ENCODE results near the gene CARF. TPM values are rescaled to one million over a fixed set of nuclear protein-coding genes. Genes with fewer than 3 reads are reported as not detected.

Gene CARF
- total and polyA plus RNA-seq, 2 donors from 2014 or later = 2.7 to 12.6 TPM

DNA sequence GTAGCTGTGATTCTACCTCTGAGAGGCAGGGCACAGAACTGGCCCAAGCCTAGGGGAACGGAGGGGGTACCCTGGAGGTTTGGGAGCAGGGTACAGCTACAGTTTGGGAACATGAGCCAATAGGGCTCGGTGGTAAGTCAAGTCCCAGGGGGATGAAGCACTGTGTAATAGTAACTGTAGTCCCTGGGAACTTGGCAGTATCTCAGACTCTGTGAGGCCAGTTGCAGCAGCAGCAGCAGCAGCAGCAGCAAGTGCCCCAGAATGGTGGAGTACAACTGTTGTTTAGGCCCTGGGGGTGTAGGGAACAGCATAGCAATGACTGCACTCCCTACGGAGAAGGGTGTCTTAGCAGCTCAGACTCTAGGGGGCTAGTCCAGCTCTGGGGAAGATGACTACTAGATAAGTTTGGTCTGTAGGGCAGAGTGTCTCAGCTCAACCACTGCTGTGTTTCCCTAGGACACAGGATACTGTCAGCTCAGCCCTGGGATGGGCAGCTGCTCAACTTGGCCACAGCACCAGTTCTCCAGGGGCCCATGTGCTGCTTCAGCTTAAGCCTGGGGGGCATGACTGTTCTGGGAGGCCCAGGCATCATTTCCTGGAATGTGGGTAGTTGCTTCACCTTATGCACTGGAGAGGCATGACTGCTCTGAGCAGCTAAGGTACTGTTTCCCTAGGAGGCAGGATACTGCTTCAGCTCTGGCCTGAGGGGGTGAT lies 20.5 kb downstream of the CARF start:
- Histone ChIP-seq H3K4me1 (ENCODE audit: control insufficient read depth in 2 of 3, insufficient read depth in 2 of 3, low read depth in 1 of 3, low read length in 3 of 3) (no peaks in the 10 kb centered on the region), H3K27ac (ENCODE audit: low read depth in 2 of 2, low read length in 2 of 2) (no peak overlapping the region), H3K4me3 (ENCODE audit: low read length in 3 of 3) (no peak overlapping the region), H3K9me3 (ENCODE audit: control insufficient read depth in 2 of 3, insufficient read depth in 1 of 3, low read length in 3 of 3) (no peaks in the 10 kb centered on the region), H3K9ac (ENCODE audit: low read length in 3 of 3) (no peak overlapping the region), H3K36me3 (ENCODE audit: control insufficient read depth in 2 of 3, insufficient read depth in 3 of 3, low read length in 3 of 3) (no peaks in the 10 kb centered on the region), H3K27me3 (ENCODE audit: control insufficient read depth, insufficient read depth, low read length) (no peaks in the 10 kb centered on the region)
- DNase-seq (no peak), FAIRE-seq (no peak)
- intact Hi-C loops (cut with DNase I) = no loop called here
- TF ChIP-seq, protein P1, sequence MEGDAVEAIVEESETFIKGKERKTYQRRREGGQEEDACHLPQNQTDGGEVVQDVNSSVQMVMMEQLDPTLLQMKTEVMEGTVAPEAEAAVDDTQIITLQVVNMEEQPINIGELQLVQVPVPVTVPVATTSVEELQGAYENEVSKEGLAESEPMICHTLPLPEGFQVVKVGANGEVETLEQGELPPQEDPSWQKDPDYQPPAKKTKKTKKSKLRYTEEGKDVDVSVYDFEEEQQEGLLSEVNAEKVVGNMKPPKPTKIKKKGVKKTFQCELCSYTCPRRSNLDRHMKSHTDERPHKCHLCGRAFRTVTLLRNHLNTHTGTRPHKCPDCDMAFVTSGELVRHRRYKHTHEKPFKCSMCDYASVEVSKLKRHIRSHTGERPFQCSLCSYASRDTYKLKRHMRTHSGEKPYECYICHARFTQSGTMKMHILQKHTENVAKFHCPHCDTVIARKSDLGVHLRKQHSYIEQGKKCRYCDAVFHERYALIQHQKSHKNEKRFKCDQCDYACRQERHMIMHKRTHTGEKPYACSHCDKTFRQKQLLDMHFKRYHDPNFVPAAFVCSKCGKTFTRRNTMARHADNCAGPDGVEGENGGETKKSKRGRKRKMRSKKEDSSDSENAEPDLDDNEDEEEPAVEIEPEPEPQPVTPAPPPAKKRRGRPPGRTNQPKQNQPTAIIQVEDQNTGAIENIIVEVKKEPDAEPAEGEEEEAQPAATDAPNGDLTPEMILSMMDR (IDR thresholded peaks at IDR 0.05; ENCODE audit: borderline replicate concordance, extremely low read depth, insufficient read depth) = no peak

DNA sequence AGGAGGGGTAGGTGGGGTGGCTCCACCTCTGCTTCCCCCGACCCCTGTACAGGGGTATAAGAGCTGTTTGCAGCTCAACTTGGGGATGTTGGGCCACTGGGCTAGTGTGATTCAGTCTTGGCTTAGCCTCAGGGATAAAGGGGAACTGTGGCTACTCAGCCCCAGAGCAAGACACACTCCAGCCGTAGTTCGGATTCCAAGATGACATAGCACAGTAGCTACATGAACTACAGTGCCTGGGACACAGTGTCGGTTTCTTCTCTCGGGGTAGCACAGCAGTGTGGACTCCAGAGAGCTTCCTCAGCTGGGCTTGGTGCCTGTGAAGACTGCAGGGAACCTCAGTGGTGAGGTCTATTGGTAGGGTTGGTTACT lies 21.1 kb downstream of the CARF start:
- no peak overlapping the region for H3K27ac ChIP-seq (ENCODE audit: low read depth in 2 of 2, low read length in 2 of 2)
- FAIRE-seq = no peak
- no peak overlapping the region for H3K4me3 ChIP-seq (ENCODE audit: low read length in 3 of 3)
- no peaks in the 10 kb centered on the region for H3K9me3 ChIP-seq (ENCODE audit: control insufficient read depth in 2 of 3, insufficient read depth in 1 of 3, low read length in 3 of 3)
- no peaks in the 10 kb centered on the region for H3K27me3 ChIP-seq (ENCODE audit: control insufficient read depth, insufficient read depth, low read length)
- DNase-seq = no peak
- H3K4me1 ChIP-seq (ENCODE audit: control insufficient read depth in 2 of 3, insufficient read depth in 2 of 3, low read depth in 1 of 3, low read length in 3 of 3) = no peaks in the 10 kb centered on the region
- TF ChIP-seq, protein P1 (IDR thresholded peaks at IDR 0.05; ENCODE audit: borderline replicate concordance, extremely low read depth, insufficient read depth) = no peak
- no peak overlapping the region for H3K9ac ChIP-seq (ENCODE audit: low read length in 3 of 3)
- H3K36me3 ChIP-seq (ENCODE audit: control insufficient read depth in 2 of 3, insufficient read depth in 3 of 3, low read length in 3 of 3) = no peaks in the 10 kb centered on the region
- intact Hi-C loops (cut with DNase I) = no loop called here

DNA sequence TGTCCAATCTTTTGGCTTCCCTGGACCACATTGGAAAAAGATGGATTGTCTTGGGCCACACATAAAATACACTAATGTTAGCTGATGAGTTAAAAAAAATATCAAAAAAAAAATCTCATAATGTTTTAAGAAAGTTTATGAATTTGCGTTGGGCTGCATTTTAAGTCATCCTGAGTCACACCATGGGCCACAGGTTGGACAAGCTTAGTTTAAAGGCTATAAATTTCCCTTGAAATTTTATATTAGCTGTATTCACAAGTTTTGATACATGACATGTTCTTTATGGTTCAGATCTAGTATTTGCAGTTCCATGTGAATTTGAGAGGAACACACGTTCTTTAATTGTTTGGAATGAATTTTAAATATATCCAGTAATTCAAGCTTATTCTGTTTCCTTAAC lies 21.9 kb downstream of the CARF start:
- H3K9me3 ChIP-seq (ENCODE audit: control insufficient read depth in 2 of 3, insufficient read depth in 1 of 3, low read length in 3 of 3) = no peaks in the 10 kb centered on the region
- no peak overlapping the region for H3K9ac ChIP-seq (ENCODE audit: low read length in 3 of 3)
- H3K4me1 ChIP-seq (ENCODE audit: control insufficient read depth in 2 of 3, insufficient read depth in 2 of 3, low read depth in 1 of 3, low read length in 3 of 3) = no peaks in the 10 kb centered on the region
- H3K4me3 ChIP-seq (ENCODE audit: low read length in 3 of 3) = no peak overlapping the region
- intact Hi-C loops (cut with DNase I) = no loop called here
- FAIRE-seq = no peak
- TF ChIP-seq, protein P1 (IDR thresholded peaks at IDR 0.05; ENCODE audit: borderline replicate concordance, extremely low read depth, insufficient read depth) = no peak
- H3K36me3 ChIP-seq (ENCODE audit: control insufficient read depth in 2 of 3, insufficient read depth in 3 of 3, low read length in 3 of 3) = no peaks in the 10 kb centered on the region
- DNase-seq = no peak
- no peaks in the 10 kb centered on the region for H3K27me3 ChIP-seq (ENCODE audit: control insufficient read depth, insufficient read depth, low read length)
- no peak overlapping the region for H3K27ac ChIP-seq (ENCODE audit: low read depth in 2 of 2, low read length in 2 of 2)

DNA sequence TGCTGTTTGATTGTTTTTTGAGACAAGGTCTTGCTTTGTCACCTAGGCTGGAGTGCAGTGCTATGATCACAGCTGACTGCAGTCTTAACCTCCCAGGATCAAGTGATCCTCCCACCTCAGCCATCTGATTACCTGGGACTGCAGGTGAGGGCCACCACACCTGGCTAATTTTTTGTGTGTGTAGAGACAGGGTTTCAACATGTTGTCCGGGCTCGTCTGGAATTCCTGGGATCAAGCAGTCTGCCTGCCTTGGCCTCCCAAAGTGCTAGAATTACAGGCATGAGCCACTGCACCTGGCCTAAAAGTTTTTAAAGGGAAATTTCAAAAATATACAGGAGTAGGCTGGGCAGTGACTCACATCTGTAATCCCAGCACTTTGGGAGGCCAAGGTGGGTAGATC lies 22.4 kb downstream of the CARF start:
- FAIRE-seq = no peak

More for the DNA sequence above, 22.4 kb downstream of the CARF start:
- H3K27me3 ChIP-seq (ENCODE audit: control insufficient read depth, insufficient read depth, low read length) = no peaks in the 10 kb centered on the region
- no peak overlapping the region for H3K27ac ChIP-seq (ENCODE audit: low read depth in 2 of 2, low read length in 2 of 2)
- H3K4me1 ChIP-seq (ENCODE audit: control insufficient read depth in 2 of 3, insufficient read depth in 2 of 3, low read depth in 1 of 3, low read length in 3 of 3) = no peaks in the 10 kb centered on the region
- H3K9me3 ChIP-seq (ENCODE audit: control insufficient read depth in 2 of 3, insufficient read depth in 1 of 3, low read length in 3 of 3) = no peaks in the 10 kb centered on the region
- no peak for DNase-seq
- TF ChIP-seq, protein P1 (IDR thresholded peaks at IDR 0.05; ENCODE audit: borderline replicate concordance, extremely low read depth, insufficient read depth) = no peak
- no peaks in the 10 kb centered on the region for H3K36me3 ChIP-seq (ENCODE audit: control insufficient read depth in 2 of 3, insufficient read depth in 3 of 3, low read length in 3 of 3)
- no peak overlapping the region for H3K4me3 ChIP-seq (ENCODE audit: low read length in 3 of 3)
- H3K9ac ChIP-seq (ENCODE audit: low read length in 3 of 3) = no peak overlapping the region
- intact Hi-C loops (cut with DNase I) = no loop called here
